K562 (cell line): ENCODE results near the gene DDX55.

Experiments used
- ARNT ChIP-seq, 2 experiments: fragments of 450-650 bp; IDR thresholded peaks; 2 replicates each; pipeline ENCODE4 v1.6.1; 2016; ENCODE audit warnings: mild to moderate bottlenecking in 1 of 2
- CAMTA2 ChIP-seq: fragments of 250-450 bp; sonication (Bioruptor Pico); conservative IDR thresholded peaks from 2 replicates; pipeline ENCODE4 v1.5.1; 2022
- CBX3 ChIP-seq, 2 experiments: IDR thresholded peaks; 1 replicate in 1 of 2; 2 replicates in 1 of 2; pipeline ENCODE4 v1.6.1; 2012; ENCODE audit warnings: inconsistent platforms in 2 of 2, low read length in 2 of 2, borderline replicate concordance in 1 of 2, control low read depth in 1 of 2
- CREB1 ChIP-seq, 2 experiments: sonication (generic) in 1 of 2; formaldehyde crosslinking in 1 of 2; IDR thresholded peaks; 2 replicates each; pipeline versions ENCODE4 v1.6.1 to v1.8.0; 2012 to 2022; ENCODE audit warnings: inconsistent platforms in 1 of 2, mild to moderate bottlenecking in 1 of 2, missing genetic modification reagents in 1 of 2, moderate library complexity in 1 of 2
- MTA1 ChIP-seq: fragments of 450-650 bp; IDR thresholded peaks from 2 replicates; pipeline ENCODE4 v1.6.1; 2017; ENCODE audit warnings: borderline replicate concordance
- POLR2H ChIP-seq: IDR thresholded peaks from 2 replicates; pipeline ENCODE4 v1.6.1; 2016; ENCODE audit warnings: missing genetic modification characterization, low read depth, mild to moderate bottlenecking, control low read depth, missing compliant biosample characterization, moderate library complexity
- TEAD1 ChIP-seq, 2 experiments: fragments of 450-650 bp in 1 of 2; sonication (generic) in 1 of 2; formaldehyde crosslinking; IDR thresholded peaks; 2 replicates each; pipeline versions ENCODE4 v1.4.0 to v1.8.0; 2020 to 2022; ENCODE audit warnings: mild to moderate bottlenecking in 2 of 2, missing genetic modification reagents in 1 of 2
- TF ChIP-seq, protein P1 (sequence below), 3 experiments: IDR thresholded peaks in 2 of 3; conservative IDR thresholded peaks in 1 of 3; 2 replicates each; pipeline ENCODE4 v1.5.1; 2011 to 2012; ENCODE audit warnings: low read length in 3 of 3, mild to moderate bottlenecking in 3 of 3, control low read depth in 2 of 3, improper control_type of control experiment in 1 of 3, inconsistent platforms in 1 of 3, low read depth in 1 of 3, mixed read lengths in 1 of 3, moderate library complexity in 1 of 3; ENCODE audit not compliant: insufficient read depth in 2 of 3
- TF ChIP-seq, protein P2 (sequence below): sonication (generic); formaldehyde crosslinking; IDR thresholded peaks from 2 replicates; pipeline ENCODE4 v1.8.0; 2023; ENCODE audit warnings: mild to moderate bottlenecking, missing genetic modification reagents

DNA sequence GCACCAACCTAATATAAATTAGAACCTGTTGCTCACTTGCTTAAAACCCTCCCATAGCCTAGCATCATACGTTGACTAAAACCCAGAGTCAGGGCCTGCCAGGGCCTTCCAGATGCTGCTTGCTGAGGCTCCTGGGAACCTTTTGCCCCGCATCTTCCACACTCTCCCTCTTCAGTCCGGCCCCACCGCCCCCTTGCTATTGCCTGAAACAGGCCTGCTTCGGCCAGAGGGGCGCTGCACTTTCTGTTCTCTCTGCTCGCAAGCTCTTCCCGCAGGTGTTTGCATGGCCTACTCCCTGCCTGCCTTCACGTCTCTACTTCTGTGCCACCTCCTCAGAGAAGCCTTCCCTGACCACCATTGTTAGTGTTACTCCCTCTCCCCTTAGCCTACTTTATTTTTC is 55.3 kb downstream of the DDX55 start:
- TF ChIP-seq, protein P1, sequence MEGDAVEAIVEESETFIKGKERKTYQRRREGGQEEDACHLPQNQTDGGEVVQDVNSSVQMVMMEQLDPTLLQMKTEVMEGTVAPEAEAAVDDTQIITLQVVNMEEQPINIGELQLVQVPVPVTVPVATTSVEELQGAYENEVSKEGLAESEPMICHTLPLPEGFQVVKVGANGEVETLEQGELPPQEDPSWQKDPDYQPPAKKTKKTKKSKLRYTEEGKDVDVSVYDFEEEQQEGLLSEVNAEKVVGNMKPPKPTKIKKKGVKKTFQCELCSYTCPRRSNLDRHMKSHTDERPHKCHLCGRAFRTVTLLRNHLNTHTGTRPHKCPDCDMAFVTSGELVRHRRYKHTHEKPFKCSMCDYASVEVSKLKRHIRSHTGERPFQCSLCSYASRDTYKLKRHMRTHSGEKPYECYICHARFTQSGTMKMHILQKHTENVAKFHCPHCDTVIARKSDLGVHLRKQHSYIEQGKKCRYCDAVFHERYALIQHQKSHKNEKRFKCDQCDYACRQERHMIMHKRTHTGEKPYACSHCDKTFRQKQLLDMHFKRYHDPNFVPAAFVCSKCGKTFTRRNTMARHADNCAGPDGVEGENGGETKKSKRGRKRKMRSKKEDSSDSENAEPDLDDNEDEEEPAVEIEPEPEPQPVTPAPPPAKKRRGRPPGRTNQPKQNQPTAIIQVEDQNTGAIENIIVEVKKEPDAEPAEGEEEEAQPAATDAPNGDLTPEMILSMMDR (IDR thresholded peaks at IDR 0.05 in 2 of 3, conservative IDR thresholded peaks at IDR 0.05 in 1 of 3; ENCODE audit: insufficient read depth in 2 of 3, low read depth in 1 of 3, low read length in 3 of 3), result no peak
- TF ChIP-seq CAMTA2 (CRISPR knock-in tag) (no peak), CREB1 (IDR thresholded peaks at IDR 0.05) (no peak), CREB1 (CRISPR knock-in tag; IDR thresholded peaks at IDR 0.05) (no peak), CBX3 (IDR thresholded peaks at IDR 0.05; ENCODE audit: borderline replicate concordance in 1 of 2, low read length in 2 of 2) (no peak), TEAD1 (CRISPR knock-in tag; IDR thresholded peaks at IDR 0.05) (no peak), MTA1 (no peak), ARNT (IDR thresholded peaks at IDR 0.05) (no peak), POLR2H (tag) (no peak)
- TF ChIP-seq, protein P2, sequence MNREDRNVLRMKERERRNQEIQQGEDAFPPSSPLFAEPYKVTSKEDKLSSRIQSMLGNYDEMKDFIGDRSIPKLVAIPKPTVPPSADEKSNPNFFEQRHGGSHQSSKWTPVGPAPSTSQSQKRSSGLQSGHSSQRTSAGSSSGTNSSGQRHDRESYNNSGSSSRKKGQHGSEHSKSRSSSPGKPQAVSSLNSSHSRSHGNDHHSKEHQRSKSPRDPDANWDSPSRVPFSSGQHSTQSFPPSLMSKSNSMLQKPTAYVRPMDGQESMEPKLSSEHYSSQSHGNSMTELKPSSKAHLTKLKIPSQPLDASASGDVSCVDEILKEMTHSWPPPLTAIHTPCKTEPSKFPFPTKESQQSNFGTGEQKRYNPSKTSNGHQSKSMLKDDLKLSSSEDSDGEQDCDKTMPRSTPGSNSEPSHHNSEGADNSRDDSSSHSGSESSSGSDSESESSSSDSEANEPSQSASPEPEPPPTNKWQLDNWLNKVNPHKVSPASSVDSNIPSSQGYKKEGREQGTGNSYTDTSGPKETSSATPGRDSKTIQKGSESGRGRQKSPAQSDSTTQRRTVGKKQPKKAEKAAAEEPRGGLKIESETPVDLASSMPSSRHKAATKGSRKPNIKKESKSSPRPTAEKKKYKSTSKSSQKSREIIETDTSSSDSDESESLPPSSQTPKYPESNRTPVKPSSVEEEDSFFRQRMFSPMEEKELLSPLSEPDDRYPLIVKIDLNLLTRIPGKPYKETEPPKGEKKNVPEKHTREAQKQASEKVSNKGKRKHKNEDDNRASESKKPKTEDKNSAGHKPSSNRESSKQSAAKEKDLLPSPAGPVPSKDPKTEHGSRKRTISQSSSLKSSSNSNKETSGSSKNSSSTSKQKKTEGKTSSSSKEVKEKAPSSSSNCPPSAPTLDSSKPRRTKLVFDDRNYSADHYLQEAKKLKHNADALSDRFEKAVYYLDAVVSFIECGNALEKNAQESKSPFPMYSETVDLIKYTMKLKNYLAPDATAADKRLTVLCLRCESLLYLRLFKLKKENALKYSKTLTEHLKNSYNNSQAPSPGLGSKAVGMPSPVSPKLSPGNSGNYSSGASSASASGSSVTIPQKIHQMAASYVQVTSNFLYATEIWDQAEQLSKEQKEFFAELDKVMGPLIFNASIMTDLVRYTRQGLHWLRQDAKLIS, result no peak
